Activated CD4-positive, alpha-beta T cell treated with anti-CD3 and anti-CD28 coated beads, Interleukin-2, amount 10 ng/mL, durations not matched to agents 24 days and 14 days (primary cell): Measurements from ENCODE around the gene DSTYK. TPM values are rescaled to one million over a fixed set of nuclear protein-coding genes. Genes with fewer than 3 reads are reported as not detected.
"Not testable (repeated sequence)": the region's sequence is repeated elsewhere in the genome, so short reads cannot be mapped to it uniquely, and the experiment has no call there.

Experiments used
- DNase-seq: peaks from one replicate; pipeline ENCODE4 v3.0.0; 2022
- H3K27ac Mint-ChIP-seq: one replicate; pipeline ENCODE4 v1.8.0; 2022; ENCODE audit warnings: mild to moderate bottlenecking, mixed read lengths
- H3K27me3 Mint-ChIP-seq: one replicate; pipeline ENCODE4 v1.8.0; 2022; ENCODE audit warnings: mixed read lengths
- H3K36me3 Mint-ChIP-seq: one replicate; pipeline ENCODE4 v1.8.0; 2022; ENCODE audit warnings: low read depth, mild to moderate bottlenecking, mixed read lengths
- H3K4me1 Mint-ChIP-seq: one replicate; pipeline ENCODE4 v1.8.0; 2021; ENCODE audit warnings: mixed read lengths
- H3K4me3 Mint-ChIP-seq: one replicate; pipeline ENCODE4 v1.8.0; 2022; ENCODE audit warnings: mild to moderate bottlenecking, moderate library complexity, mixed read lengths
- H3K9me3 Mint-ChIP-seq: one replicate; pipeline ENCODE4 v1.8.0; 2021; ENCODE audit warnings: mixed read lengths
- intact Hi-C: fragments of 100-400 bp; cut with micrococcal nuclease; formaldehyde crosslinking; loops from one replicate; pipeline ENCODE4 v1.15.1; 2023
- total RNA-seq: library from RNA; stranded (reverse); gene quantifications from 2 replicates; pipeline ENCODE4 v1.2.3, GENCODE V29; 2022

The DSTYK gene
- total RNA-seq, 1 donor from 2014 or later, result 27.6 TPM

DNA sequence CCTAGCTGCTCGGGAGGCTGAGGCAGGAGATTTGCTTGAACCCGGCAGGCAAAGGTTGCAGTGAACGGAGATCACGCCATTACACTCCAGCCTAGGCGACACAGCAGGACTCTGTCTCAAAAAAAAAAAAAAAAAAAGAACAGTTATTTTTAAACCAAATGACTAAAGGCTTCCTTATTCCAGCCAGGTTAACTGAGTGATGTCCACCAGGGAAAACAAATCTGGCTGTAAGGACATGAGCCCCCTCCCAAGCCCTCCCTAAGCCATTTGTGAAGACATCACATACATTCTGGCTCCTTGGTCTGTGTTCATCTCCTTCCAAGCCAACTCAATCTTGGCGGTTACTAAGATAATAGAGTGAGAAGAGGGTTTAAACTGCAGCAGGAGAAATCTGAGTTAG lies 24.4 kb upstream of the DSTYK start:
- peaks cover 14% of the 10 kb centered on the region for H3K36me3 Mint-ChIP-seq
- H3K27ac Mint-ChIP-seq, result peak overlapping the region; percentile 75
- no peaks in the 10 kb centered on the region for H3K9me3 Mint-ChIP-seq
- no peak for DNase-seq
- H3K4me3 Mint-ChIP-seq, result no peak overlapping the region
- no peaks in the 10 kb centered on the region for H3K27me3 Mint-ChIP-seq
- intact Hi-C loops, result no loop called here
- H3K4me1 Mint-ChIP-seq, result peaks cover 61% of the 10 kb centered on the region

GRCh38 chr1:205233986-205234385 lies 22.5 kb upstream of the DSTYK start:
- DNase-seq, H3K9me3 Mint-ChIP-seq, H3K4me3 Mint-ChIP-seq, H3K27ac Mint-ChIP-seq, intact Hi-C loops, H3K27me3 Mint-ChIP-seq: not testable (repeated sequence)
- H3K36me3 Mint-ChIP-seq, result peaks cover 14% of the 10 kb centered on the region
- H3K4me1 Mint-ChIP-seq, result peaks cover 66% of the 10 kb centered on the region

- no peaks in the 10 kb centered on the region for H3K9me3 Mint-ChIP-seq
- H3K4me3 Mint-ChIP-seq, result peak overlapping the region; percentile 64
- no peaks in the 10 kb centered on the region for H3K27me3 Mint-ChIP-seq
- H3K4me1 Mint-ChIP-seq, result peaks cover 63% of the 10 kb centered on the region
- peaks cover 14% of the 10 kb centered on the region for H3K36me3 Mint-ChIP-seq
- no peak for DNase-seq
- H3K27ac Mint-ChIP-seq, result peak overlapping the region; percentile 81
- intact Hi-C loops, result no loop called here
These were observed 21.5 kb upstream of the DSTYK start for GRCh38 chr1:205232945-205233397.

GRCh38 chr1:205232127-205232820 lies 20.8 kb upstream of the DSTYK start:
- peaks cover 13% of the 10 kb centered on the region for H3K36me3 Mint-ChIP-seq
- H3K4me1 Mint-ChIP-seq, result peaks cover 60% of the 10 kb centered on the region
- H3K27ac Mint-ChIP-seq, result peak overlapping the region; percentile 77
- H3K27me3 Mint-ChIP-seq, result peaks cover under 1% of the 10 kb centered on the region
- peak overlapping the region; percentile 65 for H3K4me3 Mint-ChIP-seq
- no peaks in the 10 kb centered on the region for H3K9me3 Mint-ChIP-seq
- no peak for DNase-seq
- intact Hi-C loops, result no loop called here

- H3K27ac Mint-ChIP-seq, result no peak overlapping the region
- H3K9me3 Mint-ChIP-seq, result no peaks in the 10 kb centered on the region
- H3K4me1 Mint-ChIP-seq, result peaks cover 55% of the 10 kb centered on the region
- no peak for DNase-seq
- H3K27me3 Mint-ChIP-seq, result peaks cover 14% of the 10 kb centered on the region
- peaks cover 5% of the 10 kb centered on the region for H3K36me3 Mint-ChIP-seq
- intact Hi-C loops, result no loop called here
- peak overlapping the region; percentile 91 for H3K4me3 Mint-ChIP-seq
These were observed 19.5 kb upstream of the DSTYK start for GRCh38 chr1:205230982-205231381.

DNA sequence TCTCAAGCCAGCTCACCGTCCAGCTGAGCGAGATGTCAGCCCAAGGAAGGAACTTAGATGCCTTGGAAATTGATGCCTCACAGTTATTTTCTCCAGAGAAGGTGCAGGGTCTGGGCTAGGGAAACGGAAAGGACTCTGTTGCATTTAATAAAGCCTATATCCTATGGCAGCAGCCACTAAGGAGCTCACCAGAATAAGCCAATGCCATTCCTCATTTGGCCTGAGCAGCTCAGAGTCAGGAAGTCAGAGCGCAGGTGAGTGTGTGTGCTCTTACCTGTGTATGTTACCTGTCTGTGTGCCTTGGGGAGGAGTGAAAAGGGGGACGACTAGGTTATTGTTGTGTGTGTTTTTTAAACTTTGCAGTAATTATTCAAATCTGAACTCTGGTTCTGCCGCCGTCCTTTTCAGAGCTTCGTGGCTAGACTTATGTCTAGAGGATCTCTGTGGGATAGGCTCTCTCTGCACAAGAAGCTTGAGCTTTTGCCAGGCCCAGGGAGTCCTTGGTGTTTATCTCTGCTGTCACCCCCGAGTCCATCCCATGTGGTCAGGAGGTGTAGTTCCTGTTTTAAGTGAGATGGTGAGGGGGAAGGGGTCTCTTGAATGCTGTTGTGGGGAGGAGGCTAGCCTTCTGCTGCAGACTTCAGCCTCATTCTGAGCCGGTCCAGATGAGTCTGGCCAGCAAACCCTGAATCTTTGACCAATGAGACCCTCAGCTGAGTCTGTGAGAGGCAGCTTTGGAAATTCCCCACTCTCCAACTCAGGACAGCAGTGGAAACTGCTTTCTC lies 18.6 kb upstream of the DSTYK start:
- DNase-seq, result no peak
- H3K27ac Mint-ChIP-seq, result peak overlapping the region; percentile 70

DNA sequence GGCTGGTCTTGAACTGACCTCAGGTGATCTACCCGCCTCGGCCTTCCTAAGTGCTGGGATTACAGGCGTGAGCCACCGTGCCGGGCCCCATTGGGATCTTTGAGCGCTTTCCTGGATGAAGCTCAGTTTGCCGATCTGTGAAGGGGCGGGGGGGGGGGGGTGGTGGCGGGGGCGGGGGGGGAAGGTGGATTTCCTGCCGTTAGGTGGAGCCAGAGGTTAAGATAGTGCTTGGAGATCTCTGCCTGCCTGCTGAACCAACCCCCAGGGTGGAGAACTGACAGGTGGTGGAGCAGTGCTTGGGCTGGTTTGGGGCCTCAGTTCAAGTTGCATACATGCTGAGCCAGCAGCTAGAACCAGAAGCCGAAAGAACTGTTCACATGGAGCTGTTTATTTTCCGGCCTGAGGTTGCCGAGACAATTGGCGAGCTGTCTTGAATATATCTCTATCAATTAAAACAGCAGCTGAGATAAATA lies 17.9 kb upstream of the DSTYK start:
- peak; percentile 91 for DNase-seq
- Mint-ChIP-seq H3K9me3 (no peaks in the 10 kb centered on the region), H3K27ac (peak overlapping the region; percentile 86), H3K36me3 (peaks cover 5% of the 10 kb centered on the region), H3K27me3 (peaks cover 28% of the 10 kb centered on the region), H3K4me3 (peak overlapping the region; percentile 91), H3K4me1 (peaks cover 51% of the 10 kb centered on the region)
- intact Hi-C loops, result loop anchor here (1.0 to 2.0 kb wide), 6 partner anchors 9 to 107 kb away; no protein-coding TSS in a partner anchor

More for the DNA sequence above, 18.6 kb upstream of the DSTYK start:
- H3K36me3 Mint-ChIP-seq, result peaks cover 5% of the 10 kb centered on the region
- H3K4me3 Mint-ChIP-seq, result peak overlapping the region; percentile 91
- peaks cover 53% of the 10 kb centered on the region for H3K4me1 Mint-ChIP-seq
- intact Hi-C loops, result loop anchor here (1.0 to 2.0 kb wide), 6 partner anchors 8 to 108 kb away; no protein-coding TSS in a partner anchor
- peaks cover 22% of the 10 kb centered on the region for H3K27me3 Mint-ChIP-seq
- H3K9me3 Mint-ChIP-seq, result no peaks in the 10 kb centered on the region

DNA sequence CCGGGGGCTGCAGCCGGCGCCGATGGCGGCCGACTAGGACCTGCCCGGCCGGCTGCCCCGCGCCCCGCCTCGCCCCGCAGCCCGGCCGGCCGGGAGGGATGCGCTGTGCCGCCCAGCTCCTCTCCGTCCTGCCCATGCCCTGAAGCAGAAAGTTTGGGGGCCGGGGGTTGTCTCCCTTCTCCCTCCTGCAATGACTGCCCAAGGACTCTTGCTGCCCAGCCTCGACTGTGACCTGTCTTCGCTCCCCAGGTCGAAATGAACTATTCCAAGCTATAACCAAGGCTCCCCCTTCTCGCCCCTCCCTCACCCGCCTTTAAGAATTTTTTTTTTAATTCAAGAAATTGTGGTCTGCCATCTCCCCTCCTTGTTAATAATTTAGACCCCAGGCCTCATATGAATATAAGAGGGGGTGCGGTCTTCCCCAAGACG lies 16.6 kb upstream of the DSTYK start:
- intact Hi-C loops, result loop anchor here (1.0 to 2.0 kb wide), 3 partner anchors 16 to 57 kb away; no protein-coding TSS in a partner anchor
- Mint-ChIP-seq H3K9me3 (no peaks in the 10 kb centered on the region), H3K4me3 (peak overlapping the region; percentile 91), H3K27ac (peak overlapping the region; percentile 86), H3K36me3 (peaks cover 5% of the 10 kb centered on the region), H3K4me1 (peaks cover 45% of the 10 kb centered on the region), H3K27me3 (peaks cover 31% of the 10 kb centered on the region)
- no peak for DNase-seq

- no peaks in the 10 kb centered on the region for H3K9me3 Mint-ChIP-seq
- peaks cover 1% of the 10 kb centered on the region for H3K36me3 Mint-ChIP-seq
- peak within 1 kb of the TSS; percentile 86 for H3K27ac Mint-ChIP-seq
- peak; percentile 95 for DNase-seq
- H3K4me3 Mint-ChIP-seq, result peak within 1 kb of the TSS; percentile 91
- H3K27me3 Mint-ChIP-seq, result peaks cover 31% of the 10 kb centered on the region
- intact Hi-C loops, result loop anchor here (1.0 to 2.0 kb wide), 3 partner anchors 15 to 57 kb away; no protein-coding TSS in a partner anchor
- peaks cover 42% of the 10 kb centered on the region for H3K4me1 Mint-ChIP-seq
These were observed 16.1 kb upstream of the DSTYK start, which contains the start of gene TMCC2 for GRCh38 chr1:205227584-205228013. Gene TMCC2 (plus strand): TSS chr1:205227946. CDS start chr1:205228565, 619 bp downstream.

GRCh38 chr1:205226868-205227583 lies 15.5 kb upstream of the DSTYK start:
- no peak overlapping the region for H3K27ac Mint-ChIP-seq
- intact Hi-C loops, result no loop called here
- no peaks in the 10 kb centered on the region for H3K36me3 Mint-ChIP-seq
- DNase-seq, result no peak
- peak overlapping the region; percentile 79 for H3K4me3 Mint-ChIP-seq
- H3K27me3 Mint-ChIP-seq, result peaks cover 31% of the 10 kb centered on the region
- H3K4me1 Mint-ChIP-seq, result peaks cover 36% of the 10 kb centered on the region
- H3K9me3 Mint-ChIP-seq, result no peaks in the 10 kb centered on the region

GRCh38 chr1:205225901-205226765 lies 14.6 kb upstream of the DSTYK start:
- Mint-ChIP-seq H3K27me3 (peaks cover 35% of the 10 kb centered on the region), H3K36me3 (no peaks in the 10 kb centered on the region), H3K9me3 (no peaks in the 10 kb centered on the region), H3K4me1 (peaks cover 29% of the 10 kb centered on the region), H3K4me3 (no peak overlapping the region), H3K27ac (no peak overlapping the region)
- no peak for DNase-seq
- intact Hi-C loops, result no loop called here

GRCh38 chr1:205224736-205225135 lies 13.2 kb upstream of the DSTYK start:
- Mint-ChIP-seq H3K36me3 (no peaks in the 10 kb centered on the region), H3K4me1 (peaks cover 19% of the 10 kb centered on the region), H3K27me3 (peaks cover 35% of the 10 kb centered on the region), H3K27ac (no peak overlapping the region), H3K9me3 (no peaks in the 10 kb centered on the region), H3K4me3 (no peak overlapping the region)
- intact Hi-C loops, result no loop called here
- DNase-seq, result no peak
